Vagina (tissue), 2 donors: Measurements from ENCODE around the gene SURF2. TPM values are rescaled to one million over a fixed set of nuclear protein-coding genes. Genes with fewer than 3 reads are reported as not detected.

Experiments used
- DNase-seq, 2 donors: peaks; one replicate each; pipeline ENCODE4 v3.0.0-alpha.2; 2017; ENCODE audit errors: extremely low spot score in 2 of 2
- H3K27ac ChIP-seq: fragments of 200-600 bp; sonication (generic); one replicate; pipeline ENCODE4 v1.5.1; 2019
- H3K27me3 ChIP-seq: fragments of 200-600 bp; sonication (generic); one replicate; pipeline ENCODE4 v1.5.1; 2019
- H3K36me3 ChIP-seq, 2 donors: fragments of 200-600 bp; sonication (generic); one replicate each; pipeline ENCODE4 v1.5.1; 2017 to 2019
- H3K4me1 ChIP-seq: fragments of 200-600 bp; sonication (generic); one replicate; pipeline ENCODE4 v1.5.1; 2019
- H3K4me3 ChIP-seq, 2 donors: fragments of 200-600 bp; sonication (generic); 1 replicate in 1 of 2; 2 replicates in 1 of 2; pipeline ENCODE4 v1.5.1; 2016 to 2019
- H3K9me3 ChIP-seq: fragments of 200-600 bp; sonication (generic); one replicate; pipeline ENCODE4 v1.5.1; 2019
- POLR2A ChIP-seq, 2 donors: fragments of 450-650 bp; IDR thresholded peaks; one replicate each; pipeline ENCODE4 v1.6.1; 2017; ENCODE audit warnings: antibody characterized with exemption in 2 of 2, mild to moderate bottlenecking in 2 of 2, moderate library complexity in 2 of 2
- POLR2AphosphoS5 ChIP-seq, 2 donors: sonication (generic); formaldehyde crosslinking; IDR thresholded peaks; one replicate each; pipeline ENCODE4 v1.9.0; 2017; ENCODE audit warnings: antibody characterized with exemption in 2 of 2, mild to moderate bottlenecking in 2 of 2, low read depth in 1 of 2; ENCODE audit not compliant: insufficient read depth in 1 of 2
- intact Hi-C: fragments of 100-400 bp; cut with DNase I; formaldehyde crosslinking; loops from one replicate; pipeline ENCODE4 v1.15.1; 2023
- total RNA-seq: library from RNA; depleted of rRNA; stranded (reverse); fragments of >200 nt; gene quantifications from one replicate; pipeline ENCODE4 v1.2.3, GENCODE V29; 2016
- TF ChIP-seq, protein P1 (sequence below), 3 experiments: fragments of 450-650 bp in 2 of 3; fragments of 200-600 bp in 1 of 3; sonication (generic) in 1 of 3; IDR thresholded peaks; one replicate each; pipeline ENCODE4 v1.5.1; 2017 to 2019; ENCODE audit warnings: antibody characterized with exemption in 3 of 3, mild to moderate bottlenecking in 2 of 3, moderate library complexity in 2 of 3

The SURF2 gene
- total RNA-seq, 1 donor from 2014 or later: 19.9 TPM

GRCh38 chr9:133396952-133397351 lies 40.6 kb downstream of the SURF2 start:
- TF ChIP-seq, protein P1, sequence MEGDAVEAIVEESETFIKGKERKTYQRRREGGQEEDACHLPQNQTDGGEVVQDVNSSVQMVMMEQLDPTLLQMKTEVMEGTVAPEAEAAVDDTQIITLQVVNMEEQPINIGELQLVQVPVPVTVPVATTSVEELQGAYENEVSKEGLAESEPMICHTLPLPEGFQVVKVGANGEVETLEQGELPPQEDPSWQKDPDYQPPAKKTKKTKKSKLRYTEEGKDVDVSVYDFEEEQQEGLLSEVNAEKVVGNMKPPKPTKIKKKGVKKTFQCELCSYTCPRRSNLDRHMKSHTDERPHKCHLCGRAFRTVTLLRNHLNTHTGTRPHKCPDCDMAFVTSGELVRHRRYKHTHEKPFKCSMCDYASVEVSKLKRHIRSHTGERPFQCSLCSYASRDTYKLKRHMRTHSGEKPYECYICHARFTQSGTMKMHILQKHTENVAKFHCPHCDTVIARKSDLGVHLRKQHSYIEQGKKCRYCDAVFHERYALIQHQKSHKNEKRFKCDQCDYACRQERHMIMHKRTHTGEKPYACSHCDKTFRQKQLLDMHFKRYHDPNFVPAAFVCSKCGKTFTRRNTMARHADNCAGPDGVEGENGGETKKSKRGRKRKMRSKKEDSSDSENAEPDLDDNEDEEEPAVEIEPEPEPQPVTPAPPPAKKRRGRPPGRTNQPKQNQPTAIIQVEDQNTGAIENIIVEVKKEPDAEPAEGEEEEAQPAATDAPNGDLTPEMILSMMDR (IDR thresholded peaks at IDR 0.05): no peak
- no peak for TF ChIP-seq POLR2A (IDR thresholded peaks at IDR 0.05)
- no peak for TF ChIP-seq POLR2AphosphoS5 (IDR thresholded peaks at IDR 0.05; ENCODE audit: insufficient read depth in 1 of 2, low read depth in 1 of 2)
- no peak overlapping the region for H3K4me3 ChIP-seq
- H3K4me1 ChIP-seq: no peaks in the 10 kb centered on the region
- no peak overlapping the region for H3K27ac ChIP-seq
- no peak for DNase-seq
- no peaks in the 10 kb centered on the region for H3K9me3 ChIP-seq
- intact Hi-C loops: no loop called here
- H3K27me3 ChIP-seq: no peaks in the 10 kb centered on the region
- H3K36me3 ChIP-seq: no peaks in the 10 kb centered on the region

- no peak for DNase-seq
- Histone ChIP-seq H3K27me3 (no peaks in the 10 kb centered on the region), H3K36me3 (no peaks in the 10 kb centered on the region), H3K27ac (no peak overlapping the region), H3K4me3 (no peak overlapping the region), H3K4me1 (no peaks in the 10 kb centered on the region), H3K9me3 (no peaks in the 10 kb centered on the region)
- TF ChIP-seq, protein P1 (IDR thresholded peaks at IDR 0.05): no peak
- TF ChIP-seq POLR2AphosphoS5 (IDR thresholded peaks at IDR 0.05; ENCODE audit: insufficient read depth in 1 of 2, low read depth in 1 of 2) (no peak), POLR2A (IDR thresholded peaks at IDR 0.05) (no peak)
- intact Hi-C loops: no loop called here
These were observed 41.0 kb downstream of the SURF2 start for GRCh38 chr9:133397370-133397769.

- no peaks in the 10 kb centered on the region for H3K36me3 ChIP-seq
- H3K27ac ChIP-seq: no peak overlapping the region
- H3K4me3 ChIP-seq: no peak overlapping the region
- DNase-seq: no peak
- H3K4me1 ChIP-seq: no peaks in the 10 kb centered on the region
- no peaks in the 10 kb centered on the region for H3K27me3 ChIP-seq
- H3K9me3 ChIP-seq: no peaks in the 10 kb centered on the region
- intact Hi-C loops: no loop called here
- TF ChIP-seq POLR2AphosphoS5 (IDR thresholded peaks at IDR 0.05; ENCODE audit: insufficient read depth in 1 of 2, low read depth in 1 of 2) (no peak), POLR2A (IDR thresholded peaks at IDR 0.05) (no peak)
- TF ChIP-seq, protein P1 (IDR thresholded peaks at IDR 0.05): no peak
These were observed 41.5 kb downstream of the SURF2 start for GRCh38 chr9:133397895-133398294.

DNA sequence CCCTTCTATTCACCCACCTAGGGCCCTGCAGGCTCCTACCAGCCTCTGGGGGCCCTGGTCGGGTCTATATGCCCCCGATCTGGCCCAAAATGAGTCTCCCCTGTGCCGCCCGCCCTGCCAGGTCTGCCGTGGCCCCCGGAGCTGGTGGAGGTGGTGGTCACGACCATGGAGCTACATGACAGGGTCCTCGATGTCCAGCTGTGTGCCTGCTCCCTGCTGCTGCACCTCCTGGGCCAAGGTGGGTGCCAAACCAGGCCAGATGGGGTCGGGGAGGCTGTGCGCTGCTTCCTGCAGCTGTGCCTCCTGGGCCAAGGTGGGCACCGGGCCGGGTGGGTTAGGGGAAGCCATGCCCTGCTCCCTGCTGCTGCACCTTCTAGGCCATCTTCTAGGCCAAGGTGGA lies 43.9 kb downstream of the SURF2 start:
- H3K27ac ChIP-seq: no peak overlapping the region
- TF ChIP-seq POLR2A (IDR thresholded peaks at IDR 0.05) (no peak), POLR2AphosphoS5 (IDR thresholded peaks at IDR 0.05; ENCODE audit: insufficient read depth in 1 of 2, low read depth in 1 of 2) (no peak)
- TF ChIP-seq, protein P1 (IDR thresholded peaks at IDR 0.05): no peak
- no peak for DNase-seq
- peaks cover 0 to 5% of the 10 kb centered on the region in 2 donors for H3K36me3 ChIP-seq
- H3K4me1 ChIP-seq: no peaks in the 10 kb centered on the region
- H3K27me3 ChIP-seq: no peaks in the 10 kb centered on the region
- no peak overlapping the region for H3K4me3 ChIP-seq
- intact Hi-C loops: loop anchor here (5.0 kb wide), 1 partner anchor 1083 kb away; no protein-coding TSS in a partner anchor
- no peaks in the 10 kb centered on the region for H3K9me3 ChIP-seq

- intact Hi-C loops: loop anchor here (5.0 kb wide), 1 partner anchor 1084 kb away; no protein-coding TSS in a partner anchor
- H3K27ac ChIP-seq: no peak overlapping the region
- no peaks in the 10 kb centered on the region for H3K27me3 ChIP-seq
- no peaks in the 10 kb centered on the region for H3K4me1 ChIP-seq
- no peak for DNase-seq
- H3K9me3 ChIP-seq: no peaks in the 10 kb centered on the region
- peaks cover 0 to 18% of the 10 kb centered on the region in 2 donors for H3K36me3 ChIP-seq
- H3K4me3 ChIP-seq: no peak overlapping the region
- TF ChIP-seq, protein P1 (IDR thresholded peaks at IDR 0.05): no peak
- TF ChIP-seq POLR2AphosphoS5 (IDR thresholded peaks at IDR 0.05; ENCODE audit: insufficient read depth in 1 of 2, low read depth in 1 of 2): no peak
These were observed 45.2 kb downstream of the SURF2 start for GRCh38 chr9:133401588-133401987.
